ENCODE data around the gene RNF168. TPM values are rescaled to one million over a fixed set of nuclear protein-coding genes. Genes with fewer than 3 reads are reported as not detected.
"Not testable (repeated sequence)": the region's sequence is repeated elsewhere in the genome, so short reads cannot be mapped to it uniquely, and the experiment has no call there.

The RNF168 gene
- total and polyA plus RNA-seq, 2 donors (not counting 1 experiment from before 2014, with no cell fraction given) = 3.4 to 42.7 TPM

GRCh38 chr3:196513697-196514349, 10.3 kb upstream of the RNF168 start:
- ATAC-seq (ENCODE audit: low read depth) (no peak), DNase-seq (no peak)
- Mint-ChIP-seq H3K4me1 (no peaks in the 10 kb centered on the region), H3K4me3 (no peak overlapping the region), H3K9me3 (ENCODE audit: insufficient read depth) (peaks cover 10% of the 10 kb centered on the region), H3K27ac (no peak overlapping the region), H3K27me3 (peaks cover 13% of the 10 kb centered on the region)
- Histone ChIP-seq H3K4me1 (ENCODE audit: control insufficient read depth in 2 of 2, insufficient read depth in 2 of 2, low read length in 2 of 2) (no peaks in the 10 kb centered on the region), H3K4me2 (replicated peaks; ENCODE audit: low read depth, low read length, poor library complexity, severe bottlenecking) (no peak overlapping the region), H3K27me3 (replicated peaks in 1 of 4; ENCODE audit: control extremely low read depth in 1 of 4, control insufficient read depth in 3 of 4, insufficient read depth in 4 of 4, low read length in 3 of 4) (no peaks in the 10 kb centered on the region), H4K20me1 (ENCODE audit: control insufficient read depth, insufficient read depth, low read length, poor library complexity, severe bottlenecking) (no peaks in the 10 kb centered on the region), H3K9me3 (ENCODE audit: control extremely low read depth in 1 of 3, control insufficient read depth in 2 of 3, insufficient read depth in 1 of 3, low read length in 2 of 3) (peaks cover 8 to 35% (median 26%) of the 10 kb centered on the region in 3 donors), H3K4me3 (ENCODE audit: control extremely low read depth in 1 of 5, extremely low read depth in 1 of 5, insufficient read depth in 1 of 5, low read depth in 2 of 5, low read length in 4 of 5) (no peak overlapping the region), H3K27ac (ENCODE audit: low read length in 2 of 2) (no peak overlapping the region), H3K36me3 (replicated peaks in 1 of 2; ENCODE audit: control extremely low read depth in 1 of 2, control insufficient read depth in 1 of 2, extremely low read depth in 1 of 2, insufficient read depth in 2 of 2, low read length in 1 of 2) (no peaks in the 10 kb centered on the region), H2AFZ (ENCODE audit: insufficient read depth, low read depth, low read length, poor library complexity, severe bottlenecking) (no peak overlapping the region), H3K9ac (ENCODE audit: low read length) (no peak overlapping the region), H3K79me2 (ENCODE audit: control insufficient read depth, insufficient read depth, low read length) (no peaks in the 10 kb centered on the region)
- 89% methylated on average over 5 of the region's 8 CpGs for WGBS (ENCODE audit: insufficient coverage)
- TF ChIP-seq CTCF (IDR thresholded peaks at IDR 0.05) = no peak
- TF ChIP-seq EZH2 (IDR thresholded peaks at IDR 0.05; ENCODE audit: borderline replicate concordance, insufficient read depth, low read depth, low read length, poor library complexity, severe bottlenecking) = no peak
- intact Hi-C loops (cut with micrococcal nuclease) = no loop called here
- ChIA-PET CTCF (interaction anchor here (0.6 to 1.2 kb wide), 4 partner anchors 8 to 399 kb away, joined by 3 to 4 read pairs (median 3); no protein-coding TSS in a partner anchor), POLR2A (no interaction called here)

GRCh38 chr3:196511646-196512425, 8.3 kb upstream of the RNF168 start:
- H4K20me1 ChIP-seq (ENCODE audit: control insufficient read depth, insufficient read depth, low read length, poor library complexity, severe bottlenecking); POLR2A ChIA-PET; H3K27ac Mint-ChIP-seq; H2AFZ ChIP-seq (ENCODE audit: insufficient read depth, low read depth, low read length, poor library complexity, severe bottlenecking); H3K9me3 Mint-ChIP-seq (ENCODE audit: insufficient read depth); H3K9ac ChIP-seq (ENCODE audit: low read length); DNase-seq; H3K4me3 Mint-ChIP-seq; H3K27me3 ChIP-seq (replicated peaks in 1 of 4; ENCODE audit: control extremely low read depth in 1 of 4, control insufficient read depth in 3 of 4, insufficient read depth in 4 of 4, low read length in 3 of 4); ATAC-seq (ENCODE audit: low read depth); H3K4me3 ChIP-seq (ENCODE audit: control extremely low read depth in 1 of 5, extremely low read depth in 1 of 5, insufficient read depth in 1 of 5, low read depth in 2 of 5, low read length in 4 of 5); H3K27ac ChIP-seq (ENCODE audit: low read length in 2 of 2); H3K4me1 ChIP-seq (ENCODE audit: control insufficient read depth in 2 of 2, insufficient read depth in 2 of 2, low read length in 2 of 2); H3K36me3 ChIP-seq (replicated peaks in 1 of 2; ENCODE audit: control extremely low read depth in 1 of 2, control insufficient read depth in 1 of 2, extremely low read depth in 1 of 2, insufficient read depth in 2 of 2, low read length in 1 of 2); H3K4me1 Mint-ChIP-seq; H3K4me2 ChIP-seq (replicated peaks; ENCODE audit: low read depth, low read length, poor library complexity, severe bottlenecking); intact Hi-C loops (cut with micrococcal nuclease); H3K79me2 ChIP-seq (ENCODE audit: control insufficient read depth, insufficient read depth, low read length): not testable (repeated sequence)
- H3K9me3 ChIP-seq (ENCODE audit: control extremely low read depth in 1 of 3, control insufficient read depth in 2 of 3, insufficient read depth in 1 of 3, low read length in 2 of 3) = peaks cover 6 to 21% (median 12%) of the 10 kb centered on the region in 3 donors
- H3K27me3 Mint-ChIP-seq = peaks cover 13% of the 10 kb centered on the region
- CTCF ChIA-PET = interaction anchor here (1.2 kb wide), 1 partner anchor 25 kb away, joined by 5 read pairs; no protein-coding TSS in a partner anchor
- WGBS (ENCODE audit: insufficient coverage) = 73% methylated on average over 13 of the region's 15 CpGs

DNA sequence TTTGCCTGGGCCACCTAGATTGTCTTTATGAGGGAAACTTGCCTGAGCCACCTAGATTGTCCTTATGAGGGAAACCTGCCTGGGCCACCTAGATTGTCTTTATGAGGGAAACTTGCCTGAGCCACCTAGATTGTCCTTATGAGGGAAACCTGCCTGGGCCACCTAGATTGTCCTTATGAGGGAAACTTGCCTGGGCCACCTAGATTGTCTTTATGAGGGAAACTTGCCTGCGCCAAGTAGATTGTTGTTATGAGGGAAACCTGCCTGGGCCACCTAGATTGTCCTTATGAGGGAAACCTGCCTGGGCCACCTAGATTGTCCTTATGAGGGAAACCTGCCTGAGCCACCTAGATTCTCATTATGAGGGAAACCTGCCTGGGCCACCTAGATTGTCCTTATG, 7.5 kb upstream of the RNF168 start:
- H3K4me1 ChIP-seq (ENCODE audit: control insufficient read depth in 2 of 2, insufficient read depth in 2 of 2, low read length in 2 of 2); H3K4me3 Mint-ChIP-seq; H3K27ac ChIP-seq (ENCODE audit: low read length in 2 of 2); DNase-seq; H4K20me1 ChIP-seq (ENCODE audit: control insufficient read depth, insufficient read depth, low read length, poor library complexity, severe bottlenecking); H3K9ac ChIP-seq (ENCODE audit: low read length); H3K27me3 ChIP-seq (replicated peaks in 1 of 4; ENCODE audit: control extremely low read depth in 1 of 4, control insufficient read depth in 3 of 4, insufficient read depth in 4 of 4, low read length in 3 of 4); H3K36me3 ChIP-seq (replicated peaks in 1 of 2; ENCODE audit: control extremely low read depth in 1 of 2, control insufficient read depth in 1 of 2, extremely low read depth in 1 of 2, insufficient read depth in 2 of 2, low read length in 1 of 2); H3K27ac Mint-ChIP-seq; intact Hi-C loops (cut with micrococcal nuclease); POLR2A ChIA-PET; H3K4me2 ChIP-seq (replicated peaks; ENCODE audit: low read depth, low read length, poor library complexity, severe bottlenecking); H3K4me3 ChIP-seq (ENCODE audit: control extremely low read depth in 1 of 5, extremely low read depth in 1 of 5, insufficient read depth in 1 of 5, low read depth in 2 of 5, low read length in 4 of 5); H3K79me2 ChIP-seq (ENCODE audit: control insufficient read depth, insufficient read depth, low read length); H3K4me1 Mint-ChIP-seq; H2AFZ ChIP-seq (ENCODE audit: insufficient read depth, low read depth, low read length, poor library complexity, severe bottlenecking); ATAC-seq (ENCODE audit: low read depth): not testable (repeated sequence)
- H3K9me3 ChIP-seq (ENCODE audit: control extremely low read depth in 1 of 3, control insufficient read depth in 2 of 3, insufficient read depth in 1 of 3, low read length in 2 of 3) = peaks cover 3 to 20% (median 8%) of the 10 kb centered on the region in 3 donors
- 100% methylated on average over 1 of the region's 1 CpG for WGBS (ENCODE audit: insufficient coverage)
- CTCF ChIA-PET = interaction anchor here (2.1 kb wide), 1 partner anchor 18 kb away, joined by 8 read pairs; no protein-coding TSS in a partner anchor
- Mint-ChIP-seq H3K9me3 (ENCODE audit: insufficient read depth) (peaks cover 12% of the 10 kb centered on the region), H3K27me3 (peaks cover 13% of the 10 kb centered on the region)

Measured in B cell (primary cell).